Endothelial cell (in vitro differentiated cells): ENCODE results near the gene POMT2. TPM values are rescaled to one million over a fixed set of nuclear protein-coding genes. Genes with fewer than 3 reads are reported as not detected.

ENCODE experiments used
- DNase-seq: peaks from one replicate; pipeline ENCODE4 v3.0.0; 2021; ENCODE audit warnings: low spot score
- H3K27ac Mint-ChIP-seq: one replicate; pipeline ENCODE4 v1.8.0; 2021; ENCODE audit warnings: mixed read lengths, inconsistent platforms; ENCODE audit not compliant: unreplicated experiment
- H3K27me3 Mint-ChIP-seq: one replicate; pipeline ENCODE4 v1.8.0; 2021; ENCODE audit warnings: mild to moderate bottlenecking, moderate library complexity, mixed read lengths, inconsistent platforms; ENCODE audit not compliant: unreplicated experiment
- H3K36me3 Mint-ChIP-seq: one replicate; pipeline ENCODE4 v1.8.0; 2021; ENCODE audit warnings: mild to moderate bottlenecking, low read depth, mixed read lengths, inconsistent platforms; ENCODE audit not compliant: unreplicated experiment
- H3K4me1 Mint-ChIP-seq: one replicate; pipeline ENCODE4 v1.8.0; 2021; ENCODE audit warnings: mild to moderate bottlenecking, mixed read lengths, inconsistent platforms; ENCODE audit not compliant: unreplicated experiment
- H3K4me3 Mint-ChIP-seq: one replicate; pipeline ENCODE4 v1.8.0; 2021; ENCODE audit warnings: mild to moderate bottlenecking, mixed read lengths, inconsistent platforms; ENCODE audit not compliant: unreplicated experiment
- H3K9me3 Mint-ChIP-seq: one replicate; pipeline ENCODE4 v1.8.0; 2021; ENCODE audit warnings: mixed read lengths, inconsistent platforms; ENCODE audit not compliant: unreplicated experiment
- CTCF ChIP-seq: fragments of 200-600 bp; sonication (generic); IDR thresholded peaks from one replicate; pipeline ENCODE4 v1.5.0; 2021; ENCODE audit warnings: antibody characterized with exemption; ENCODE audit not compliant: unreplicated experiment
- microRNA-seq: library from miRNA; unstranded; fragments of <30 nt; microRNA quantifications from one replicate; pipeline ENCODE4, GENCODE V29; 2020; ENCODE audit not compliant: unreplicated experiment
- total RNA-seq: library from RNA; stranded (reverse); fragmentation: NEBNext Ultra II Directional; extraction: Animal tissue kit (Norgen Biotek cat#: 25700); gene quantifications from one replicate; pipeline ENCODE4 v1.2.1, GENCODE V29; 2021; ENCODE audit not compliant: unreplicated experiment

POMT2 gene
- total RNA-seq, 1 donor from 2014 or later, result 33.8 TPM

GRCh38 chr14:77230914-77231313 lies 89.8 kb downstream of the POMT2 start:
- no peak for TF ChIP-seq CTCF
- Mint-ChIP-seq H3K9me3 (no peaks in the 10 kb centered on the region), H3K27ac (no peak overlapping the region), H3K4me1 (no peaks in the 10 kb centered on the region), H3K36me3 (no peaks in the 10 kb centered on the region), H3K27me3 (peaks cover 2% of the 10 kb centered on the region), H3K4me3 (no peak overlapping the region)
- DNase-seq, result no peak

- Mint-ChIP-seq H3K36me3 (no peaks in the 10 kb centered on the region), H3K27me3 (peaks cover 3% of the 10 kb centered on the region), H3K27ac (no peak overlapping the region), H3K4me3 (no peak overlapping the region), H3K4me1 (no peaks in the 10 kb centered on the region), H3K9me3 (no peaks in the 10 kb centered on the region)
- DNase-seq, result no peak
- no peak for TF ChIP-seq CTCF
Measured at GRCh38 chr14:77228056-77228455, 92.6 kb downstream of the POMT2 start.

GRCh38 chr14:77225892-77226557 lies 94.7 kb downstream of the POMT2 start:
- H3K4me1 Mint-ChIP-seq, result peaks cover 6% of the 10 kb centered on the region
- H3K9me3 Mint-ChIP-seq, result no peaks in the 10 kb centered on the region
- no peak for TF ChIP-seq CTCF

GRCh38 chr14:77225254-77225653 lies 95.4 kb downstream of the POMT2 start:
- Mint-ChIP-seq H3K27ac (no peak overlapping the region), H3K4me3 (no peak overlapping the region), H3K9me3 (no peaks in the 10 kb centered on the region), H3K36me3 (no peaks in the 10 kb centered on the region), H3K4me1 (peaks cover 6% of the 10 kb centered on the region), H3K27me3 (peaks cover 8% of the 10 kb centered on the region)
- TF ChIP-seq CTCF, result no peak
- no peak for DNase-seq

More at GRCh38 chr14:77225892-77226557, 94.7 kb downstream of the POMT2 start:
- Mint-ChIP-seq H3K27ac (no peak overlapping the region), H3K4me3 (no peak overlapping the region), H3K36me3 (no peaks in the 10 kb centered on the region), H3K27me3 (peaks cover 8% of the 10 kb centered on the region)
- DNase-seq, result no peak

Small RNA genes lying within 50 kb of the gene (microRNA-seq; reads per million reads assigned to microRNA genes)
- 0.28 reads per million for gene MIR1260A

Other genes starting within 250 kb of the POMT2 start
- gene CIPC, start 222.6 kb downstream of the POMT2 start, total RNA-seq, result 42.4 TPM
- 12.0 TPM for gene ZDHHC22, start 179.1 kb downstream of the POMT2 start, total RNA-seq
- 6.6 TPM for gene TMEM63C, start 139.1 kb downstream of the POMT2 start, total RNA-seq
- not detected for gene NGB, start 49.7 kb downstream of the POMT2 start, total RNA-seq
- 20.0 TPM for gene GSTZ1, start 153 bp upstream of the POMT2 start, total RNA-seq
- 9.9 TPM for gene TMED8, start 56.2 kb upstream of the POMT2 start, total RNA-seq
- 1.7 TPM for gene SAMD15, start 56.5 kb upstream of the POMT2 start, total RNA-seq
- 0.49 TPM for gene NOXRED1, start 102.6 kb upstream of the POMT2 start, total RNA-seq
- gene VIPAS39, start 136.7 kb upstream of the POMT2 start, total RNA-seq, result 28.7 TPM
- gene AHSA1, start 137.2 kb upstream of the POMT2 start, total RNA-seq, result 74.7 TPM
- gene ISM2, start 177.9 kb upstream of the POMT2 start, total RNA-seq, result 0.21 TPM